ENCODE results near the gene E4F1. TPM values are rescaled to one million over a fixed set of nuclear protein-coding genes. Genes with fewer than 3 reads are reported as not detected.

The E4F1 gene
- total RNA-seq, 1 experiment from 2014 or later, result 14.8 TPM

- Histone ChIP-seq H3K9ac (ENCODE audit: low read length) (no peak overlapping the region), H3K27ac (ENCODE audit: low read length) (no peak overlapping the region), H3K27me3 (ENCODE audit: low read length) (no peaks in the 10 kb centered on the region), H3K4me3 (ENCODE audit: low read length) (no peak overlapping the region), H3K36me3 (ENCODE audit: insufficient read depth, low read length) (no peaks in the 10 kb centered on the region), H2AFZ (ENCODE audit: low read length) (no peak overlapping the region), H4K20me1 (ENCODE audit: insufficient read depth, low read depth, low read length) (peaks cover 21% of the 10 kb centered on the region; the same call in 1 of the 2 replicates), H3K9me2 (replicated peaks; ENCODE audit: insufficient read depth, low read length) (no peaks in the 10 kb centered on the region), H3K4me1 (ENCODE audit: low read length) (peaks cover 9% of the 10 kb centered on the region), H3K9me3 (ENCODE audit: low read length) (no peaks in the 10 kb centered on the region), H3K79me2 (ENCODE audit: low read length) (peaks cover 46% of the 10 kb centered on the region), H3K4me2 (ENCODE audit: low read depth, low read length, poor library complexity, severe bottlenecking) (no peak overlapping the region)
- no peak for DNase-seq
Observed at GRCh38 chr16:2226245-2226793, 2.9 kb downstream of the E4F1 start.

DNA sequence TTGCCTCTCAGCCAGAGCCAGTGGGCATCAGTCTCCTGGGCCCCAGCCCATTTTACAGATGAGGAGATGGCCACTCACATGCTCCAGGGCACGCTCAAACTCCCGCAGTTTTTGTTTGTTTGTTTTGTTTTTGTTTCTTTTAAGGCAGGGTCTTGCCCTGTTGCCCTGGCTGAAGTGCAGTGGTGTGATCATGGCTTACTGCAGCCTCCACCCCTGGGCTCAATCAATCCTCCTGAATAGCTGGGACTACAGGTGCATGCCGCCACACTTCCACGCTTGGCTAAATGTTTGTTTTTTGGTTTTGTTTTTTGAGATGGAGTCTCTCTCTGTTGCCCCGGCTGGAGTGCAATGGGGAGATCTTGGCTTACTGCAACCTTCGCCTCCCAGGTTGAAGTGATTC, 3.5 kb downstream of the E4F1 start:
- Histone ChIP-seq H3K36me3 (ENCODE audit: insufficient read depth, low read length) (no peaks in the 10 kb centered on the region), H3K9me2 (replicated peaks; ENCODE audit: insufficient read depth, low read length) (no peaks in the 10 kb centered on the region), H2AFZ (ENCODE audit: low read length) (no peak overlapping the region), H3K4me2 (ENCODE audit: low read depth, low read length, poor library complexity, severe bottlenecking) (no peak overlapping the region), H3K79me2 (ENCODE audit: low read length) (peaks cover 46% of the 10 kb centered on the region), H3K4me1 (ENCODE audit: low read length) (peaks cover 9% of the 10 kb centered on the region), H3K27me3 (ENCODE audit: low read length) (no peaks in the 10 kb centered on the region), H3K9ac (ENCODE audit: low read length) (no peak overlapping the region), H4K20me1 (ENCODE audit: insufficient read depth, low read depth, low read length) (peaks cover 21% of the 10 kb centered on the region; the same call in 1 of the 2 replicates), H3K27ac (ENCODE audit: low read length) (no peak overlapping the region), H3K4me3 (ENCODE audit: low read length) (no peak overlapping the region), H3K9me3 (ENCODE audit: low read length) (no peaks in the 10 kb centered on the region)
- no peak for DNase-seq

DNA sequence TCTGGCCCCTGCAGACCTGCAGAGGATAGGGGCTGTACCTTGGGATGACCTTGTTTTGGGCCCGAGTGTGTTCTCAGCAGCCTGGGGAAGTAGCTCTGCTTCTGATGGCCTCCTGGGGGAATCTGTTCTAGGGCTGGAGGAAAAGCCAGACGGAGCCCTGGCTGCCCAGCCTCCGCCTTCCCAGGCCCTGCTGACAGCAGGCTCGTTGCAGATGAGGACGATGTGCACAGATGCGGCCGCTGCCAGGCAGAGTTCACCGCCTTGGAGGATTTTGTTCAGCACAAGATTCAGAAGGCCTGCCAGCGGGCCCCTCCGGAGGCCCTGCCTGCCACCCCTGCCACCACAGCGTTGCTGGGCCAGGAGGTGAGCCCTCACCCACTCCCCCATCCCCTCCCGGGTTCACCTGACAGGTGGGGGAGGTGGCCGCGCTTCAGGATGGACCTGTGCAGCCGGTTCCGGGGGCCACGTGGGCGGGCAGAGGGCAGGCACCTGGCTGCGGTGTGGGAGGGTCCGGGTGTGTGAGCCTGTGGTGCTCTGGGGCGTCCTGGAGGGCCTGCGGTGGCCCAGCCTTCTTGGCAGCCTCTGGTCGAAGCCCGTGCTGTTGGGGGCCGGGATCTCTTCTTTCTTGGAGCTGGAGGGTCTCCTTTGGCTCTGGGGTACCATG, 4.9 kb downstream of the E4F1 start:
- Histone ChIP-seq H3K27ac (ENCODE audit: low read length) (no peak overlapping the region), H3K36me3 (ENCODE audit: insufficient read depth, low read length) (no peaks in the 10 kb centered on the region), H3K79me2 (ENCODE audit: low read length) (peaks cover 46% of the 10 kb centered on the region), H3K27me3 (ENCODE audit: low read length) (no peaks in the 10 kb centered on the region), H3K4me3 (ENCODE audit: low read length) (no peak overlapping the region), H3K9ac (ENCODE audit: low read length) (no peak overlapping the region), H3K4me1 (ENCODE audit: low read length) (peaks cover 6% of the 10 kb centered on the region), H3K9me2 (replicated peaks; ENCODE audit: insufficient read depth, low read length) (no peaks in the 10 kb centered on the region), H3K9me3 (ENCODE audit: low read length) (no peaks in the 10 kb centered on the region), H2AFZ (ENCODE audit: low read length) (no peak overlapping the region), H3K4me2 (ENCODE audit: low read depth, low read length, poor library complexity, severe bottlenecking) (no peak overlapping the region), H4K20me1 (ENCODE audit: insufficient read depth, low read depth, low read length) (peaks cover 24% of the 10 kb centered on the region; the same call in 1 of the 2 replicates)
- DNase-seq, result no peak

GRCh38 chr16:2229091-2229490, 5.7 kb downstream of the E4F1 start:
- H3K4me1 ChIP-seq (ENCODE audit: low read length), result peaks cover 6% of the 10 kb centered on the region
- no peak overlapping the region for H3K4me3 ChIP-seq (ENCODE audit: low read length)
- no peaks in the 10 kb centered on the region; the same call in 1 of the 2 replicates for H3K36me3 ChIP-seq (ENCODE audit: insufficient read depth, low read length)
- H3K4me2 ChIP-seq (ENCODE audit: low read depth, low read length, poor library complexity, severe bottlenecking), result no peak overlapping the region
- no peak for DNase-seq
- H3K27me3 ChIP-seq (ENCODE audit: low read length), result no peaks in the 10 kb centered on the region
- no peak overlapping the region for H3K9ac ChIP-seq (ENCODE audit: low read length)
- H3K79me2 ChIP-seq (ENCODE audit: low read length), result peaks cover 40% of the 10 kb centered on the region
- H3K9me2 ChIP-seq (replicated peaks; ENCODE audit: insufficient read depth, low read length), result no peaks in the 10 kb centered on the region
- no peaks in the 10 kb centered on the region for H3K9me3 ChIP-seq (ENCODE audit: low read length)
- no peak overlapping the region for H3K27ac ChIP-seq (ENCODE audit: low read length)
- H2AFZ ChIP-seq (ENCODE audit: low read length), result no peak overlapping the region
- peaks cover 22% of the 10 kb centered on the region; the same call in 1 of the 2 replicates for H4K20me1 ChIP-seq (ENCODE audit: insufficient read depth, low read depth, low read length)

DNA sequence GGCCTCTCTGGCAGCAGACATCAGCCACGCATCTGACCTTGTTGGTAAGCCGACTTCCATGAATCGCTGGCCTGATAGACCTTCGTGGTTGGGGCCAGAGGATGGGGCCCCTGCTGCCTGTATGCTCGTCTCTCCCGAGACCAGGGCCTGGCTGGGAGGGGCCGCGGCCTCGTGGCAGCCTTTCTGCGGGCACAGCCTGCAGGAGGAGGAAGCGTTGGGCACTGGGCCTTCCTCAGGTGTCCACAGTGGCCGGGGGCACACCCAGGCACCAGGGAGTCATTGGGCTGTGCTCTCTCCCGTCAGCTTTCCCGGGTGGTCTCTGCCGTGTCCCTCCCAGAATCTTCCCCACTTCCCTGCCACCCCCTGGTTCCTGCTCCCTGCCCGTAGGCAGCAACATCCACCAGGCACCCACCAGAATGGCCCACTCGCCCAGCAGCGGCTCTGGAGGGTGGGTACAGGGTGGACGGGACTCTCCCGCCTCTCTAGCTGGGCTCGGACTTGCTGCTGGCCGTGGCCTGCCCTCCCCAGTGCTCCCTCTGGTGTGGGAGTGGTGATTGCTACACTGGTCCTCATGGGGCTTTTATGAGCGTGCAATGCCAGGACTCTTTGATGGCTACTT, 6.3 kb downstream of the E4F1 start:
- peaks cover 6% of the 10 kb centered on the region for H3K4me1 ChIP-seq (ENCODE audit: low read length)
- H2AFZ ChIP-seq (ENCODE audit: low read length), result no peak overlapping the region
- H3K27me3 ChIP-seq (ENCODE audit: low read length), result no peaks in the 10 kb centered on the region
- no peaks in the 10 kb centered on the region for H3K9me2 ChIP-seq (replicated peaks; ENCODE audit: insufficient read depth, low read length)
- no peak overlapping the region for H3K4me2 ChIP-seq (ENCODE audit: low read depth, low read length, poor library complexity, severe bottlenecking)
- H3K36me3 ChIP-seq (ENCODE audit: insufficient read depth, low read length), result no peaks in the 10 kb centered on the region; the same call in 1 of the 2 replicates
- no peak overlapping the region for H3K4me3 ChIP-seq (ENCODE audit: low read length)
- no peak for DNase-seq
- H3K27ac ChIP-seq (ENCODE audit: low read length), result no peak overlapping the region
- peaks cover 34% of the 10 kb centered on the region for H3K79me2 ChIP-seq (ENCODE audit: low read length)
- 0 out of 2 replicates have a peak, but pooled peaks cover 19% of the 10 kb centered on the region for H4K20me1 ChIP-seq (ENCODE audit: insufficient read depth, low read depth, low read length)
- no peaks in the 10 kb centered on the region for H3K9me3 ChIP-seq (ENCODE audit: low read length)
- H3K9ac ChIP-seq (ENCODE audit: low read length), result no peak overlapping the region

DNA sequence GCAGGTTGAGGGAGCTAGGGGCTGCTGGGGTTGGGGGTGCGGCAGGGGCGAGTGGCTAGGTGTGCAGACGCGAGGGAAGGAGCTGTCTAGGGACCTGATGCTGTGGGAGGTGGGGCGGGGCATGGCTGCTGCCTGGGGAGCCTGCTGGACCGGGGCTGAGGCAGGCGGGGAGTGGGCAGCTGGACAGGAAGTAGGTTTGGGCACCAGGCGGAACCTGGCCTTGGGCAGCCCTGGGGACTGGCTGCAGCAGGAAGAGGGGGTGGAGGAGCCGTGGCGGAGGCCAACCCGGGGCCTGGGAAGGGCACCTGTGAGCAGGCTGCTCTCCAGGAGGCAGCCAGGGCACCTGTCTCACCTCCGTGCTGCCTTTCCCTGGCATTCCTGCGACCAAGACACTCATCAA, 7.0 kb downstream of the E4F1 start:
- Histone ChIP-seq H3K9me3 (ENCODE audit: low read length) (no peaks in the 10 kb centered on the region), H2AFZ (ENCODE audit: low read length) (no peak overlapping the region), H3K27ac (ENCODE audit: low read length) (no peak overlapping the region), H3K9ac (ENCODE audit: low read length) (no peak overlapping the region), H3K79me2 (ENCODE audit: low read length) (peaks cover 27% of the 10 kb centered on the region), H3K4me1 (ENCODE audit: low read length) (no peaks in the 10 kb centered on the region; the same call in 1 of the 2 replicates), H3K4me2 (ENCODE audit: low read depth, low read length, poor library complexity, severe bottlenecking) (no peak overlapping the region), H4K20me1 (ENCODE audit: insufficient read depth, low read depth, low read length) (0 out of 2 replicates have a peak, but pooled peaks cover 19% of the 10 kb centered on the region), H3K4me3 (ENCODE audit: low read length) (no peak overlapping the region), H3K9me2 (replicated peaks; ENCODE audit: insufficient read depth, low read length) (no peaks in the 10 kb centered on the region), H3K36me3 (ENCODE audit: insufficient read depth, low read length) (no peaks in the 10 kb centered on the region; the same call in 1 of the 2 replicates), H3K27me3 (ENCODE audit: low read length) (no peaks in the 10 kb centered on the region)
- DNase-seq, result no peak

- Histone ChIP-seq H3K9ac (ENCODE audit: low read length) (no peak overlapping the region), H3K9me2 (replicated peaks; ENCODE audit: insufficient read depth, low read length) (no peaks in the 10 kb centered on the region), H3K4me2 (ENCODE audit: low read depth, low read length, poor library complexity, severe bottlenecking) (no peak overlapping the region), H3K36me3 (ENCODE audit: insufficient read depth, low read length) (no peaks in the 10 kb centered on the region; the same call in 1 of the 2 replicates), H3K4me1 (ENCODE audit: low read length) (no peaks in the 10 kb centered on the region), H3K4me3 (ENCODE audit: low read length) (no peak overlapping the region), H3K27ac (ENCODE audit: low read length) (no peak overlapping the region), H2AFZ (ENCODE audit: low read length) (no peak overlapping the region), H3K79me2 (ENCODE audit: low read length) (peaks cover 18% of the 10 kb centered on the region), H3K9me3 (ENCODE audit: low read length) (no peaks in the 10 kb centered on the region), H3K27me3 (ENCODE audit: low read length) (no peaks in the 10 kb centered on the region), H4K20me1 (ENCODE audit: insufficient read depth, low read depth, low read length) (0 out of 2 replicates have a peak, but pooled peaks cover 17% of the 10 kb centered on the region)
- no peak for DNase-seq
Observed at GRCh38 chr16:2231016-2231931, 7.9 kb downstream of the E4F1 start.
